Measurements from ENCODE around the gene CMTM2. TPM values are rescaled to one million over a fixed set of nuclear protein-coding genes. Genes with fewer than 3 reads are reported as not detected.

The CMTM2 gene
- total RNA-seq, 1 donor from 2014 or later: not detected

- Histone ChIP-seq H3K27me3 (ENCODE audit: insufficient read depth, low read length) (no peaks in the 10 kb centered on the region), H2AFZ (ENCODE audit: low read depth, low read length) (no peak overlapping the region), H3K4me3 (ENCODE audit: insufficient read depth, low read depth, low read length) (no peak overlapping the region), H3K9ac (ENCODE audit: low read length) (no peak overlapping the region), H3K79me2 (ENCODE audit: insufficient read depth, low read length) (peaks cover 17% of the 10 kb centered on the region), H3K4me2 (ENCODE audit: low read length) (no peak overlapping the region), H3K4me1 (ENCODE audit: insufficient read depth, low read length) (peaks cover 5% of the 10 kb centered on the region), H3K36me3 (ENCODE audit: insufficient read depth, low read length) (peaks cover 11% of the 10 kb centered on the region), H3K27ac (ENCODE audit: low read depth, low read length) (no peak overlapping the region), H3K9me3 (ENCODE audit: insufficient read depth, low read depth, low read length) (no peaks in the 10 kb centered on the region), H4K20me1 (ENCODE audit: insufficient read depth, low read length) (peaks cover 6% of the 10 kb centered on the region)
- DNase-seq (ENCODE audit: low read depth): no peak
- FAIRE-seq: no peak
- Mint-ChIP-seq H3K4me1 (ENCODE audit: low read depth, unreplicated experiment) (peaks cover 7% of the 10 kb centered on the region), H3K36me3 (ENCODE audit: low read depth, unreplicated experiment) (peaks cover 18% of the 10 kb centered on the region), H3K9me3 (ENCODE audit: unreplicated experiment) (no peaks in the 10 kb centered on the region), H3K27me3 (ENCODE audit: low read depth, unreplicated experiment) (no peaks in the 10 kb centered on the region), H3K27ac (ENCODE audit: unreplicated experiment) (no peak overlapping the region), H3K4me3 (ENCODE audit: unreplicated experiment) (no peak overlapping the region)
- TF ChIP-seq, protein P1, sequence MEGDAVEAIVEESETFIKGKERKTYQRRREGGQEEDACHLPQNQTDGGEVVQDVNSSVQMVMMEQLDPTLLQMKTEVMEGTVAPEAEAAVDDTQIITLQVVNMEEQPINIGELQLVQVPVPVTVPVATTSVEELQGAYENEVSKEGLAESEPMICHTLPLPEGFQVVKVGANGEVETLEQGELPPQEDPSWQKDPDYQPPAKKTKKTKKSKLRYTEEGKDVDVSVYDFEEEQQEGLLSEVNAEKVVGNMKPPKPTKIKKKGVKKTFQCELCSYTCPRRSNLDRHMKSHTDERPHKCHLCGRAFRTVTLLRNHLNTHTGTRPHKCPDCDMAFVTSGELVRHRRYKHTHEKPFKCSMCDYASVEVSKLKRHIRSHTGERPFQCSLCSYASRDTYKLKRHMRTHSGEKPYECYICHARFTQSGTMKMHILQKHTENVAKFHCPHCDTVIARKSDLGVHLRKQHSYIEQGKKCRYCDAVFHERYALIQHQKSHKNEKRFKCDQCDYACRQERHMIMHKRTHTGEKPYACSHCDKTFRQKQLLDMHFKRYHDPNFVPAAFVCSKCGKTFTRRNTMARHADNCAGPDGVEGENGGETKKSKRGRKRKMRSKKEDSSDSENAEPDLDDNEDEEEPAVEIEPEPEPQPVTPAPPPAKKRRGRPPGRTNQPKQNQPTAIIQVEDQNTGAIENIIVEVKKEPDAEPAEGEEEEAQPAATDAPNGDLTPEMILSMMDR (IDR thresholded peaks at IDR 0.05; ENCODE audit: insufficient read depth, low read depth, low read length): no peak
- no peak for TF ChIP-seq EZH2 (IDR thresholded peaks at IDR 0.05; ENCODE audit: insufficient read depth, low read length)
Measured at GRCh38 chr16:66562986-66563385, 16.3 kb upstream of the CMTM2 start.

- H3K27me3 Mint-ChIP-seq (ENCODE audit: low read depth, unreplicated experiment): no peaks in the 10 kb centered on the region
- DNase-seq (ENCODE audit: low read depth) (no peak), FAIRE-seq (peak; percentile 20)
- Histone ChIP-seq H3K9me3 (ENCODE audit: insufficient read depth, low read depth, low read length) (no peaks in the 10 kb centered on the region), H3K4me1 (ENCODE audit: insufficient read depth, low read length) (peaks cover 10% of the 10 kb centered on the region), H3K9ac (ENCODE audit: low read length) (no peak overlapping the region), H2AFZ (ENCODE audit: low read depth, low read length) (no peak overlapping the region), H3K27me3 (ENCODE audit: insufficient read depth, low read length) (no peaks in the 10 kb centered on the region), H3K79me2 (ENCODE audit: insufficient read depth, low read length) (peaks cover 17% of the 10 kb centered on the region), H4K20me1 (ENCODE audit: insufficient read depth, low read length) (peaks cover 6% of the 10 kb centered on the region), H3K4me3 (ENCODE audit: insufficient read depth, low read depth, low read length) (no peak overlapping the region), H3K27ac (ENCODE audit: low read depth, low read length) (no peak overlapping the region), H3K4me2 (ENCODE audit: low read length) (no peak overlapping the region), H3K36me3 (ENCODE audit: insufficient read depth, low read length) (peaks cover 11% of the 10 kb centered on the region)
- peaks cover 18% of the 10 kb centered on the region for H3K36me3 Mint-ChIP-seq (ENCODE audit: low read depth, unreplicated experiment)
- H3K4me1 Mint-ChIP-seq (ENCODE audit: low read depth, unreplicated experiment): peaks cover 7% of the 10 kb centered on the region
- H3K27ac Mint-ChIP-seq (ENCODE audit: unreplicated experiment): no peak overlapping the region
- TF ChIP-seq, protein P1 (IDR thresholded peaks at IDR 0.05; ENCODE audit: insufficient read depth, low read depth, low read length): no peak
- no peak for TF ChIP-seq EZH2 (IDR thresholded peaks at IDR 0.05; ENCODE audit: insufficient read depth, low read length)
- H3K4me3 Mint-ChIP-seq (ENCODE audit: unreplicated experiment): no peak overlapping the region
- H3K9me3 Mint-ChIP-seq (ENCODE audit: unreplicated experiment): no peaks in the 10 kb centered on the region
Measured at GRCh38 chr16:66563574-66564334, 15.5 kb upstream of the CMTM2 start.
